ENCODE measurements around the gene PSMC1.

DNA sequence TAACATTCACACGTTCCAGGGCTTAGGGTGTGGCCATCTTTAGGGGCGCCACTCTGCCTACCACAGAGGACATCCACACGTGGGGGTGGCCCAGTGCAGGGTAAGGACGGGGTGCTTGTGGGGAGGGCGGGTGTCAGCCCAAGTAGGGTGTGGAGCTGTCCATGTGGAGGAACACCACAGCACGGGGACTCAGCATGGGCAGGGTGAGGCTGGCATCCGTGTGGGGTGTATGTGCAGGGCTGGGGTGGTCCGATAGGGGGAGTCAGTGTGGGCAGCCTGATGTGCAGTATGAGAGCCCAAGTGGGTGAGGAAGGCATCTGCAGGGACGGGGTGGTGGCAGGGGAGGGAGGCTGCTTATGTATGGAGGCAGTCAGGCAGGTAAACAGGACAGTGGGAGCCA is 17.7 kb downstream of the PSMC1 start:
- TF ChIP-seq, protein P1, sequence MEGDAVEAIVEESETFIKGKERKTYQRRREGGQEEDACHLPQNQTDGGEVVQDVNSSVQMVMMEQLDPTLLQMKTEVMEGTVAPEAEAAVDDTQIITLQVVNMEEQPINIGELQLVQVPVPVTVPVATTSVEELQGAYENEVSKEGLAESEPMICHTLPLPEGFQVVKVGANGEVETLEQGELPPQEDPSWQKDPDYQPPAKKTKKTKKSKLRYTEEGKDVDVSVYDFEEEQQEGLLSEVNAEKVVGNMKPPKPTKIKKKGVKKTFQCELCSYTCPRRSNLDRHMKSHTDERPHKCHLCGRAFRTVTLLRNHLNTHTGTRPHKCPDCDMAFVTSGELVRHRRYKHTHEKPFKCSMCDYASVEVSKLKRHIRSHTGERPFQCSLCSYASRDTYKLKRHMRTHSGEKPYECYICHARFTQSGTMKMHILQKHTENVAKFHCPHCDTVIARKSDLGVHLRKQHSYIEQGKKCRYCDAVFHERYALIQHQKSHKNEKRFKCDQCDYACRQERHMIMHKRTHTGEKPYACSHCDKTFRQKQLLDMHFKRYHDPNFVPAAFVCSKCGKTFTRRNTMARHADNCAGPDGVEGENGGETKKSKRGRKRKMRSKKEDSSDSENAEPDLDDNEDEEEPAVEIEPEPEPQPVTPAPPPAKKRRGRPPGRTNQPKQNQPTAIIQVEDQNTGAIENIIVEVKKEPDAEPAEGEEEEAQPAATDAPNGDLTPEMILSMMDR (IDR thresholded peaks at IDR 0.05; ENCODE audit: low read depth, low read length, missing input control): no peak
- TF ChIP-seq, protein P2, sequence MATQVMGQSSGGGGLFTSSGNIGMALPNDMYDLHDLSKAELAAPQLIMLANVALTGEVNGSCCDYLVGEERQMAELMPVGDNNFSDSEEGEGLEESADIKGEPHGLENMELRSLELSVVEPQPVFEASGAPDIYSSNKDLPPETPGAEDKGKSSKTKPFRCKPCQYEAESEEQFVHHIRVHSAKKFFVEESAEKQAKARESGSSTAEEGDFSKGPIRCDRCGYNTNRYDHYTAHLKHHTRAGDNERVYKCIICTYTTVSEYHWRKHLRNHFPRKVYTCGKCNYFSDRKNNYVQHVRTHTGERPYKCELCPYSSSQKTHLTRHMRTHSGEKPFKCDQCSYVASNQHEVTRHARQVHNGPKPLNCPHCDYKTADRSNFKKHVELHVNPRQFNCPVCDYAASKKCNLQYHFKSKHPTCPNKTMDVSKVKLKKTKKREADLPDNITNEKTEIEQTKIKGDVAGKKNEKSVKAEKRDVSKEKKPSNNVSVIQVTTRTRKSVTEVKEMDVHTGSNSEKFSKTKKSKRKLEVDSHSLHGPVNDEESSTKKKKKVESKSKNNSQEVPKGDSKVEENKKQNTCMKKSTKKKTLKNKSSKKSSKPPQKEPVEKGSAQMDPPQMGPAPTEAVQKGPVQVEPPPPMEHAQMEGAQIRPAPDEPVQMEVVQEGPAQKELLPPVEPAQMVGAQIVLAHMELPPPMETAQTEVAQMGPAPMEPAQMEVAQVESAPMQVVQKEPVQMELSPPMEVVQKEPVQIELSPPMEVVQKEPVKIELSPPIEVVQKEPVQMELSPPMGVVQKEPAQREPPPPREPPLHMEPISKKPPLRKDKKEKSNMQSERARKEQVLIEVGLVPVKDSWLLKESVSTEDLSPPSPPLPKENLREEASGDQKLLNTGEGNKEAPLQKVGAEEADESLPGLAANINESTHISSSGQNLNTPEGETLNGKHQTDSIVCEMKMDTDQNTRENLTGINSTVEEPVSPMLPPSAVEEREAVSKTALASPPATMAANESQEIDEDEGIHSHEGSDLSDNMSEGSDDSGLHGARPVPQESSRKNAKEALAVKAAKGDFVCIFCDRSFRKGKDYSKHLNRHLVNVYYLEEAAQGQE (IDR thresholded peaks at IDR 0.05): no peak
- TF ChIP-seq TAF1 (conservative IDR thresholded peaks at IDR 0.05): no peak
- TF ChIP-seq, protein P3, sequence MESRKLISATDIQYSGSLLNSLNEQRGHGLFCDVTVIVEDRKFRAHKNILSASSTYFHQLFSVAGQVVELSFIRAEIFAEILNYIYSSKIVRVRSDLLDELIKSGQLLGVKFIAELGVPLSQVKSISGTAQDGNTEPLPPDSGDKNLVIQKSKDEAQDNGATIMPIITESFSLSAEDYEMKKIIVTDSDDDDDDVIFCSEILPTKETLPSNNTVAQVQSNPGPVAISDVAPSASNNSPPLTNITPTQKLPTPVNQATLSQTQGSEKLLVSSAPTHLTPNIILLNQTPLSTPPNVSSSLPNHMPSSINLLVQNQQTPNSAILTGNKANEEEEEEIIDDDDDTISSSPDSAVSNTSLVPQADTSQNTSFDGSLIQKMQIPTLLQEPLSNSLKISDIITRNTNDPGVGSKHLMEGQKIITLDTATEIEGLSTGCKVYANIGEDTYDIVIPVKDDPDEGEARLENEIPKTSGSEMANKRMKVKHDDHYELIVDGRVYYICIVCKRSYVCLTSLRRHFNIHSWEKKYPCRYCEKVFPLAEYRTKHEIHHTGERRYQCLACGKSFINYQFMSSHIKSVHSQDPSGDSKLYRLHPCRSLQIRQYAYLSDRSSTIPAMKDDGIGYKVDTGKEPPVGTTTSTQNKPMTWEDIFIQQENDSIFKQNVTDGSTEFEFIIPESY (IDR thresholded peaks at IDR 0.05): no peak
